Measurements from ENCODE around the gene FUT6. TPM values are rescaled to one million over a fixed set of nuclear protein-coding genes. Genes with fewer than 3 reads are reported as not detected.

Gene FUT6
- total RNA-seq, 1 experiment from 2014 or later, result not detected

DNA sequence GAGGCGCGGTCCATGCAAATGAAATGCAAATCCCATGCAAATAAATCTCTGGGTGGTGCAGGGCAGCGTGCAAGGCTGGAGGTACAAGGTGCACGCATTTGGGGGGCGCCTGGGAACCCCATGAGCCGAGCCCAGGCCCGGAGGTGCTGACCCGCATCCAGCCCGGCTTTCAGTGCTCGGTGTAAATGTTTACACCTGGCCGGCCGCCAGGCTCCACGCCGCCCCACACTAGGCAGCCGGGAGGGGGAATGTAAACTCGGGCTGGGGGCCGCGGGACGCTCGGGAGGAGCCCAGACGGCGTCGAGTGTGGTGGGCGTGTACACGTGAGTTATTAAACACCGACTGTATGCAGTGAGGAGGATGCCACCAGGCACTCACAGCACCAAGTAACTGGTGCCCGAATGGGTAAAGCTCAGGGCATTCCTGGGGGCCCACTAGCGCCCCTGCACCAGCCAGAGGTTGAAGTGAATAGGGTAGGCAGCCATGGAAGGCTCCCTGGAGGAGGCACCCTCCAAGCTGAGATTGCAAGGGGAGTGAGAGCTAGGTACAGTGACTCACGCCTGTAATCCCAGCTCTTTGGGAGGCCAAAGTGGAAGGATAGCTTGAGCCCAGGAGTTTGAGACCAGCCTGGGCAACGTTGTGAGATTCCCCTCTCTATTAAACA is 17.2 kb downstream of the FUT6 start:
- no peaks in the 10 kb centered on the region for H3K27me3 ChIP-seq (ENCODE audit: control insufficient read depth, insufficient read depth, low read length)
- ChIA-PET POLR2A (no interaction called here), CTCF (interaction anchor here (0.7 kb wide), 1 partner anchor 343 kb away, joined by 4 read pairs; no protein-coding TSS in a partner anchor)
- intact Hi-C loops (cut with micrococcal nuclease; ENCODE audit: unreplicated experiment), result no loop called here
- DNase-seq (ENCODE audit: low read depth, low spot score) (no peak), ATAC-seq (no peak)
- no peak overlapping the region for H3K27ac ChIP-seq (ENCODE audit: low read length)
- in situ Hi-C loops (cut with HindIII; ENCODE audit: low pct_unique_long_range_greater_than_20kb, low sequenced_read_pairs), result no loop called here
- peaks cover 8% of the 10 kb centered on the region for H3K4me1 ChIP-seq (ENCODE audit: control insufficient read depth, insufficient read depth, low read length)
- BruUV-seq (replicated peaks), result no TSS peak
- TF ChIP-seq, protein P1, sequence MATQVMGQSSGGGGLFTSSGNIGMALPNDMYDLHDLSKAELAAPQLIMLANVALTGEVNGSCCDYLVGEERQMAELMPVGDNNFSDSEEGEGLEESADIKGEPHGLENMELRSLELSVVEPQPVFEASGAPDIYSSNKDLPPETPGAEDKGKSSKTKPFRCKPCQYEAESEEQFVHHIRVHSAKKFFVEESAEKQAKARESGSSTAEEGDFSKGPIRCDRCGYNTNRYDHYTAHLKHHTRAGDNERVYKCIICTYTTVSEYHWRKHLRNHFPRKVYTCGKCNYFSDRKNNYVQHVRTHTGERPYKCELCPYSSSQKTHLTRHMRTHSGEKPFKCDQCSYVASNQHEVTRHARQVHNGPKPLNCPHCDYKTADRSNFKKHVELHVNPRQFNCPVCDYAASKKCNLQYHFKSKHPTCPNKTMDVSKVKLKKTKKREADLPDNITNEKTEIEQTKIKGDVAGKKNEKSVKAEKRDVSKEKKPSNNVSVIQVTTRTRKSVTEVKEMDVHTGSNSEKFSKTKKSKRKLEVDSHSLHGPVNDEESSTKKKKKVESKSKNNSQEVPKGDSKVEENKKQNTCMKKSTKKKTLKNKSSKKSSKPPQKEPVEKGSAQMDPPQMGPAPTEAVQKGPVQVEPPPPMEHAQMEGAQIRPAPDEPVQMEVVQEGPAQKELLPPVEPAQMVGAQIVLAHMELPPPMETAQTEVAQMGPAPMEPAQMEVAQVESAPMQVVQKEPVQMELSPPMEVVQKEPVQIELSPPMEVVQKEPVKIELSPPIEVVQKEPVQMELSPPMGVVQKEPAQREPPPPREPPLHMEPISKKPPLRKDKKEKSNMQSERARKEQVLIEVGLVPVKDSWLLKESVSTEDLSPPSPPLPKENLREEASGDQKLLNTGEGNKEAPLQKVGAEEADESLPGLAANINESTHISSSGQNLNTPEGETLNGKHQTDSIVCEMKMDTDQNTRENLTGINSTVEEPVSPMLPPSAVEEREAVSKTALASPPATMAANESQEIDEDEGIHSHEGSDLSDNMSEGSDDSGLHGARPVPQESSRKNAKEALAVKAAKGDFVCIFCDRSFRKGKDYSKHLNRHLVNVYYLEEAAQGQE (IDR thresholded peaks at IDR 0.05; ENCODE audit: insufficient read depth in 1 of 2, low read depth in 2 of 2, low read length in 1 of 2), result no peak
- TF ChIP-seq, protein P2, sequence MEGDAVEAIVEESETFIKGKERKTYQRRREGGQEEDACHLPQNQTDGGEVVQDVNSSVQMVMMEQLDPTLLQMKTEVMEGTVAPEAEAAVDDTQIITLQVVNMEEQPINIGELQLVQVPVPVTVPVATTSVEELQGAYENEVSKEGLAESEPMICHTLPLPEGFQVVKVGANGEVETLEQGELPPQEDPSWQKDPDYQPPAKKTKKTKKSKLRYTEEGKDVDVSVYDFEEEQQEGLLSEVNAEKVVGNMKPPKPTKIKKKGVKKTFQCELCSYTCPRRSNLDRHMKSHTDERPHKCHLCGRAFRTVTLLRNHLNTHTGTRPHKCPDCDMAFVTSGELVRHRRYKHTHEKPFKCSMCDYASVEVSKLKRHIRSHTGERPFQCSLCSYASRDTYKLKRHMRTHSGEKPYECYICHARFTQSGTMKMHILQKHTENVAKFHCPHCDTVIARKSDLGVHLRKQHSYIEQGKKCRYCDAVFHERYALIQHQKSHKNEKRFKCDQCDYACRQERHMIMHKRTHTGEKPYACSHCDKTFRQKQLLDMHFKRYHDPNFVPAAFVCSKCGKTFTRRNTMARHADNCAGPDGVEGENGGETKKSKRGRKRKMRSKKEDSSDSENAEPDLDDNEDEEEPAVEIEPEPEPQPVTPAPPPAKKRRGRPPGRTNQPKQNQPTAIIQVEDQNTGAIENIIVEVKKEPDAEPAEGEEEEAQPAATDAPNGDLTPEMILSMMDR (IDR thresholded peaks at IDR 0.05), result no peak
- no peak for TF ChIP-seq TCF7L2 (IDR thresholded peaks at IDR 0.05; ENCODE audit: low read depth, low read length)
- TF ChIP-seq POLR2AphosphoS5 (IDR thresholded peaks at IDR 0.05; ENCODE audit: low read depth, low read length), result no peak
- no peak for TF ChIP-seq SIN3A (IDR thresholded peaks at IDR 0.05; ENCODE audit: borderline replicate concordance, insufficient read depth, low read depth, low read length)
- H3K9me3 ChIP-seq (ENCODE audit: control insufficient read depth, insufficient read depth, low read depth, low read length), result no peaks in the 10 kb centered on the region
- no peak overlapping the region for H3K4me3 ChIP-seq (ENCODE audit: low read depth in 2 of 2, low read length in 2 of 2)
- H3K36me3 ChIP-seq (ENCODE audit: control insufficient read depth, insufficient read depth, low read length), result no peaks in the 10 kb centered on the region

DNA sequence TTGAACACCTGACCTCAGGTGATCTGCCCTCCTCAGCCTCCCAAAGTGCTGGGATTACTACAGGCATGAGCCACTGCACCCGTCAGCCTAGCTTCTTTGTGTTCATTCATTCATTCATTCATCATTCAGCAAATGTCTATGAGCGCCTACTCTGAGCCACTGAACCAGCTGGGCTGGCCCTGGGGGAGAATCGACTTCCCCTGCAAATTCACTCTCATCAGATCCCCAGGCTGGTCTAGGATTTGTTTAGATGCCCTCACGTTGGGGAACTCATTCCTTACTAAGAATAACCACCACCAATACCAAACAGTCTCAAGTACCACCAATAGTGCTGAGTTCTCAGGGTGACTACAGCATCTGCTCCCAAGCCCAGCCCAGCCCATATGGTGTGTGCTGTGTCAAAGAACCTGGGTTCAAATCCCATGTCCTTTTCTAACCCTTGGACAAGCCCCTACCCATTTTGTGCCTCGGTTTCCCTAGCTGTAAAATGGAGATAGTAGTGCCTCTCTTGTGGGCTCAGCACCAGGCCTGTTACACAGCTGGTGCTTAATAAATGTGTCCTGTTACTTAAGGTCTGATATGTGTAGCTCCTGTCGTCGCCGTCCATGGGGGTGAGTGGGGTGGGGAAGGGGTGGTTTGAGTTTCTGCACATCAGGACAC is 17.9 kb downstream of the FUT6 start:
- intact Hi-C loops (cut with micrococcal nuclease; ENCODE audit: unreplicated experiment), result no loop called here
- in situ Hi-C loops (cut with HindIII; ENCODE audit: low pct_unique_long_range_greater_than_20kb, low sequenced_read_pairs), result no loop called here
- CTCF ChIA-PET, result interaction anchor here (0.6 kb wide), 1 partner anchor 95 kb away, joined by 3 read pairs; no protein-coding TSS in a partner anchor
- no peak for ATAC-seq
- Histone ChIP-seq H3K9me3 (ENCODE audit: control insufficient read depth, insufficient read depth, low read depth, low read length) (no peaks in the 10 kb centered on the region), H3K27me3 (ENCODE audit: control insufficient read depth, insufficient read depth, low read length) (no peaks in the 10 kb centered on the region), H3K4me1 (ENCODE audit: control insufficient read depth, insufficient read depth, low read length) (peaks cover 2% of the 10 kb centered on the region), H3K27ac (ENCODE audit: low read length) (no peak overlapping the region), H3K4me3 (ENCODE audit: low read depth in 2 of 2, low read length in 2 of 2) (no peak overlapping the region), H3K36me3 (ENCODE audit: control insufficient read depth, insufficient read depth, low read length) (no peaks in the 10 kb centered on the region)
- POLR2A ChIA-PET, result no interaction called here
- BruUV-seq (replicated peaks), result no TSS peak
- no peak for DNase-seq (ENCODE audit: low read depth, low spot score)
- TF ChIP-seq, protein P1 (IDR thresholded peaks at IDR 0.05; ENCODE audit: insufficient read depth in 1 of 2, low read depth in 2 of 2, low read length in 1 of 2), result no peak
- TF ChIP-seq TCF7L2 (IDR thresholded peaks at IDR 0.05; ENCODE audit: low read depth, low read length) (no peak), SIN3A (IDR thresholded peaks at IDR 0.05; ENCODE audit: borderline replicate concordance, insufficient read depth, low read depth, low read length) (no peak), POLR2AphosphoS5 (IDR thresholded peaks at IDR 0.05; ENCODE audit: low read depth, low read length) (no peak)
- TF ChIP-seq, protein P2 (IDR thresholded peaks at IDR 0.05), result no peak
